HG02571 (cell line): Measurements from ENCODE around the gene SEC11C.

Source experiments
- ATAC-seq: cut with Tn5 transposase; IDR thresholded peaks from one replicate; pipeline ENCODE4 v1.9.1; 2021; ENCODE audit warnings: mild to moderate bottlenecking, moderate library complexity; ENCODE audit not compliant: unreplicated experiment

Gene SEC11C

DNA sequence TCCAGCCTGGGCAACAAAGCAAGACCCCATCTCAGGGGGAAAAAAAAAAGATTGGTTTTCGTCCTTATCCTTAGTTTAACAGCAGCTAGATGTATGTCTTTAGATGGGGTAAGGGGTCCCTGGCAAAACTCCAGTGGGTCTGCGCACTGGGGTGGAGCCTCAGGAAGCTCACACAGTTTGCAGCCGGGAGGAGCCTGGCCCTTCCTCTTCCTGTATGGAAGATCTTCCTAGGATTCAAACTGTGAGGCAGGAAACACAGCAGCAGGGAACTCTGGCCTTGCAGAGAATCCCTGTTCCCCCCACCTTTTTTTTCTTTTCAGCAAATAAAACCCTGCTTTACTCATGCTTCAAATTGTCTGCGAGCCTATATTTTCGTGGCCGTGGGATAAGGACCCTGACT lies 67.8 kb downstream of the SEC11C start:
- ATAC-seq, result no peak
